ENCODE data around the gene ZYG11A.

- TF ChIP-seq CTCF (IDR thresholded peaks at IDR 0.05; ENCODE audit: low read length) = no peak
- TF ChIP-seq EZH2 (IDR thresholded peaks at IDR 0.05; ENCODE audit: borderline replicate concordance, low read length) = no peak
Measured at GRCh38 chr1:52850951-52851350, 8.4 kb downstream of the ZYG11A start.
